ENCODE data around the gene ROCK2.
"Not testable (repeated sequence)": the region's sequence is repeated elsewhere in the genome, so short reads cannot be mapped to it uniquely, and the experiment has no call there.

The ROCK2 gene

GRCh38 chr2:11234309-11234708, 110.1 kb downstream of the ROCK2 start:
- Histone ChIP-seq H3K4me1 (ENCODE audit: low read depth, poor library complexity, severe bottlenecking) (peaks cover 3% of the 10 kb centered on the region), H2AFZ (ENCODE audit: low read depth) (no peak overlapping the region), H4K20me1 (ENCODE audit: insufficient read depth) (no peaks in the 10 kb centered on the region), H3K4me3 (IDR thresholded peaks at IDR 0.05; ENCODE audit: insufficient read depth, low read depth, low read length) (no peak overlapping the region), H3K36me3 (ENCODE audit: insufficient read depth) (no peaks in the 10 kb centered on the region), H3K79me2 (ENCODE audit: insufficient read depth, low read depth) (no peaks in the 10 kb centered on the region), H3K4me2 (no peak overlapping the region), H3K27me3 (ENCODE audit: insufficient read depth, low read depth) (no peaks in the 10 kb centered on the region), H3K9ac (no peak overlapping the region), H3K27ac (no peak overlapping the region)
- TF ChIP-seq CTCF (conservative IDR thresholded peaks at IDR 0.05; ENCODE audit: low read depth, low read length): peak; percentile 70

GRCh38 chr2:11231193-11231592, 113.2 kb downstream of the ROCK2 start:
- not testable (repeated sequence) for H3K9ac ChIP-seq; H3K4me2 ChIP-seq; H3K4me1 ChIP-seq (ENCODE audit: low read depth, poor library complexity, severe bottlenecking); H3K4me3 ChIP-seq (IDR thresholded peaks at IDR 0.05; ENCODE audit: insufficient read depth, low read depth, low read length); H3K79me2 ChIP-seq (ENCODE audit: insufficient read depth, low read depth); H4K20me1 ChIP-seq (ENCODE audit: insufficient read depth); H3K27ac ChIP-seq; H3K27me3 ChIP-seq (ENCODE audit: insufficient read depth, low read depth); H2AFZ ChIP-seq (ENCODE audit: low read depth); H3K36me3 ChIP-seq (ENCODE audit: insufficient read depth)

- no peak for TF ChIP-seq CTCF (conservative IDR thresholded peaks at IDR 0.05; ENCODE audit: low read depth, low read length)
- Histone ChIP-seq H3K79me2 (ENCODE audit: insufficient read depth, low read depth) (no peaks in the 10 kb centered on the region), H4K20me1 (ENCODE audit: insufficient read depth) (no peaks in the 10 kb centered on the region), H3K4me1 (ENCODE audit: low read depth, poor library complexity, severe bottlenecking) (no peaks in the 10 kb centered on the region), H3K4me3 (IDR thresholded peaks at IDR 0.05; ENCODE audit: insufficient read depth, low read depth, low read length) (no peak overlapping the region), H3K36me3 (ENCODE audit: insufficient read depth) (no peaks in the 10 kb centered on the region), H3K4me2 (no peak overlapping the region), H3K27me3 (ENCODE audit: insufficient read depth, low read depth) (no peaks in the 10 kb centered on the region), H3K9ac (no peak overlapping the region), H3K27ac (no peak overlapping the region), H2AFZ (ENCODE audit: low read depth) (no peak overlapping the region)
These were observed 115.7 kb downstream of the ROCK2 start for GRCh38 chr2:11228692-11229091.

GRCh38 chr2:11227595-11227994, 116.8 kb downstream of the ROCK2 start:
- no peak overlapping the region for H3K9ac ChIP-seq
- no peaks in the 10 kb centered on the region for H3K36me3 ChIP-seq (ENCODE audit: insufficient read depth)
- no peak for TF ChIP-seq CTCF (conservative IDR thresholded peaks at IDR 0.05; ENCODE audit: low read depth, low read length)
- H3K4me3 ChIP-seq (IDR thresholded peaks at IDR 0.05; ENCODE audit: insufficient read depth, low read depth, low read length): no peak overlapping the region
- no peaks in the 10 kb centered on the region for H4K20me1 ChIP-seq (ENCODE audit: insufficient read depth)
- no peak overlapping the region for H3K27ac ChIP-seq
- no peaks in the 10 kb centered on the region for H3K79me2 ChIP-seq (ENCODE audit: insufficient read depth, low read depth)
- H2AFZ ChIP-seq (ENCODE audit: low read depth): no peak overlapping the region
- no peaks in the 10 kb centered on the region for H3K4me1 ChIP-seq (ENCODE audit: low read depth, poor library complexity, severe bottlenecking)
- H3K27me3 ChIP-seq (ENCODE audit: insufficient read depth, low read depth): no peaks in the 10 kb centered on the region
- no peak overlapping the region for H3K4me2 ChIP-seq

- Histone ChIP-seq H3K4me1 (ENCODE audit: low read depth, poor library complexity, severe bottlenecking) (no peaks in the 10 kb centered on the region), H3K27ac (no peak overlapping the region), H3K36me3 (ENCODE audit: insufficient read depth) (no peaks in the 10 kb centered on the region), H3K4me3 (IDR thresholded peaks at IDR 0.05; ENCODE audit: insufficient read depth, low read depth, low read length) (no peak overlapping the region), H3K4me2 (no peak overlapping the region), H3K79me2 (ENCODE audit: insufficient read depth, low read depth) (no peaks in the 10 kb centered on the region), H3K9ac (no peak overlapping the region), H2AFZ (ENCODE audit: low read depth) (no peak overlapping the region), H3K27me3 (ENCODE audit: insufficient read depth, low read depth) (no peaks in the 10 kb centered on the region), H4K20me1 (ENCODE audit: insufficient read depth) (no peaks in the 10 kb centered on the region)
- no peak for TF ChIP-seq CTCF (conservative IDR thresholded peaks at IDR 0.05; ENCODE audit: low read depth, low read length)
These were observed 119.5 kb downstream of the ROCK2 start for GRCh38 chr2:11224887-11225286.

Data from KMS-11 (cell line).